Body of pancreas (tissue), 4 donors: Measurements from ENCODE around the gene KDF1. TPM values are rescaled to one million over a fixed set of nuclear protein-coding genes. Genes with fewer than 3 reads are reported as not detected.
"Not testable (repeated sequence)": the region's sequence is repeated elsewhere in the genome, so short reads cannot be mapped to it uniquely, and the experiment has no call there.

Experiments
- ATAC-seq: fragments of 150-250 bp; one replicate; pipeline ENCODE4 v1.9.1; 2016
- DNase-seq, 4 donors: peaks; one replicate each; pipeline ENCODE4 v3.0.0-alpha.2; 2019
- H3K27ac ChIP-seq, 4 donors: fragments of 200-600 bp; sonication (generic); 1 replicate in 3 of 4; 2 replicates in 1 of 4; pipeline versions ENCODE4 v1.5.1 to v1.6.1; 2016 to 2019; ENCODE audit warnings: mild to moderate bottlenecking in 1 of 4, mixed read lengths in 1 of 4, moderate library complexity in 1 of 4
- H3K27me3 ChIP-seq, 2 donors: fragments of 200-600 bp; sonication (generic); one replicate each; pipeline ENCODE4 v1.6.0; 2016; ENCODE audit warnings: mild to moderate bottlenecking in 1 of 2
- H3K36me3 ChIP-seq, 2 donors: fragments of 200-600 bp; sonication (generic); replicated peaks in 1 of 2; 2 replicates each; pipeline ENCODE4 v1.5.1; 2016; ENCODE audit warnings: low read depth in 2 of 2; ENCODE audit not compliant: insufficient read depth in 1 of 2
- H3K4me1 ChIP-seq: fragments of 200-600 bp; sonication (generic); one replicate; pipeline ENCODE4 v1.6.0; 2016
- H3K4me3 ChIP-seq, 2 donors: fragments of 200-600 bp; sonication (generic); 1 replicate in 1 of 2; 2 replicates in 1 of 2; pipeline ENCODE4 v1.5.1; 2016 to 2019
- H3K9me3 ChIP-seq, 3 donors: fragments of 200-600 bp; sonication (generic); 1 replicate in 2 of 3; 2 replicates in 1 of 3; pipeline ENCODE4 v1.5.1; 2016
- POLR2A ChIP-seq, 3 donors: fragments of 450-650 bp; IDR thresholded peaks; one replicate each; pipeline ENCODE4 v1.6.1; 2016; ENCODE audit warnings: antibody characterized with exemption in 3 of 3, mild to moderate bottlenecking in 2 of 3
- WGBS, 2 donors: methylation state at CpG; one replicate each; pipeline ENCODE4 v1.1.5; 2017; 5-methylcytosine and 5-hydroxymethylcytosine counted together
- intact Hi-C: fragments of 100-400 bp; cut with DNase I; formaldehyde crosslinking; loops from one replicate; pipeline ENCODE4 v1.15.1; 2023
- total RNA-seq, 2 donors: library from RNA; depleted of rRNA; stranded (reverse); fragments of >200 nt; gene quantifications; one replicate each; pipeline ENCODE4 v1.1.0, GENCODE V29; 2016
- TF ChIP-seq, protein P1 (sequence below), 7 experiments: fragments of 450-650 bp in 4 of 7; fragments of 200-600 bp in 3 of 7; sonication (generic) in 3 of 7; IDR thresholded peaks; one replicate each; pipeline ENCODE4 v1.5.1; 2016 to 2019; ENCODE audit warnings: antibody characterized with exemption in 7 of 7

The KDF1 gene
- total RNA-seq, 2 donors from 2014 or later, result 13.8 to 18.7 TPM

- Histone ChIP-seq H3K4me3 (no peak overlapping the region), H3K27ac (no peak overlapping the region), H3K27me3 (no peaks in the 10 kb centered on the region), H3K36me3 (no peaks in the 10 kb centered on the region), H3K4me1 (peaks cover 11% of the 10 kb centered on the region), H3K9me3 (no peaks in the 10 kb centered on the region)
- no peak for ATAC-seq
- intact Hi-C loops, result no loop called here
- TF ChIP-seq, protein P1, sequence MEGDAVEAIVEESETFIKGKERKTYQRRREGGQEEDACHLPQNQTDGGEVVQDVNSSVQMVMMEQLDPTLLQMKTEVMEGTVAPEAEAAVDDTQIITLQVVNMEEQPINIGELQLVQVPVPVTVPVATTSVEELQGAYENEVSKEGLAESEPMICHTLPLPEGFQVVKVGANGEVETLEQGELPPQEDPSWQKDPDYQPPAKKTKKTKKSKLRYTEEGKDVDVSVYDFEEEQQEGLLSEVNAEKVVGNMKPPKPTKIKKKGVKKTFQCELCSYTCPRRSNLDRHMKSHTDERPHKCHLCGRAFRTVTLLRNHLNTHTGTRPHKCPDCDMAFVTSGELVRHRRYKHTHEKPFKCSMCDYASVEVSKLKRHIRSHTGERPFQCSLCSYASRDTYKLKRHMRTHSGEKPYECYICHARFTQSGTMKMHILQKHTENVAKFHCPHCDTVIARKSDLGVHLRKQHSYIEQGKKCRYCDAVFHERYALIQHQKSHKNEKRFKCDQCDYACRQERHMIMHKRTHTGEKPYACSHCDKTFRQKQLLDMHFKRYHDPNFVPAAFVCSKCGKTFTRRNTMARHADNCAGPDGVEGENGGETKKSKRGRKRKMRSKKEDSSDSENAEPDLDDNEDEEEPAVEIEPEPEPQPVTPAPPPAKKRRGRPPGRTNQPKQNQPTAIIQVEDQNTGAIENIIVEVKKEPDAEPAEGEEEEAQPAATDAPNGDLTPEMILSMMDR (IDR thresholded peaks at IDR 0.05), result no peak
- TF ChIP-seq POLR2A (IDR thresholded peaks at IDR 0.05), result no peak
- peak in 2 of 4 donors; percentile 18 to 34 for DNase-seq
- WGBS, 2 donors, result 72 to 74% methylated on average over 6 to 8 of the region's 8 CpGs
These were observed 9.7 kb downstream of the KDF1 start for GRCh38 chr1:26950602-26951001.

- 72 to 88% methylated on average over 3 of the region's 3 CpGs for WGBS, 2 donors
- ATAC-seq, result no peak
These were observed 10.3 kb downstream of the KDF1 start for GRCh38 chr1:26949926-26950319.

GRCh38 chr1:26949266-26949925, 10.9 kb downstream of the KDF1 start:
- no peak overlapping the region for H3K4me3 ChIP-seq
- H3K36me3 ChIP-seq, result no peaks in the 10 kb centered on the region
- no peaks in the 10 kb centered on the region for H3K27me3 ChIP-seq
- WGBS, 2 donors, result 75 to 94% methylated on average over 1 of the region's 1 CpG
- TF ChIP-seq, protein P1 (IDR thresholded peaks at IDR 0.05), result no peak
- TF ChIP-seq POLR2A (IDR thresholded peaks at IDR 0.05), result no peak
- H3K9me3 ChIP-seq, result no peaks in the 10 kb centered on the region
- DNase-seq (no peak), ATAC-seq (no peak)
- peaks cover 18% of the 10 kb centered on the region for H3K4me1 ChIP-seq
- peak overlapping the region in 1 of 4 donors; percentile 7 for H3K27ac ChIP-seq
- intact Hi-C loops, result no loop called here

More at GRCh38 chr1:26949926-26950319, 10.3 kb downstream of the KDF1 start:
- H3K4me3 ChIP-seq, result no peak overlapping the region
- intact Hi-C loops, result no loop called here
- no peaks in the 10 kb centered on the region for H3K36me3 ChIP-seq
- TF ChIP-seq POLR2A (IDR thresholded peaks at IDR 0.05), result no peak
- TF ChIP-seq, protein P1 (IDR thresholded peaks at IDR 0.05), result no peak
- peak overlapping the region in 2 of 4 donors; percentile 7 for H3K27ac ChIP-seq
- no peaks in the 10 kb centered on the region for H3K9me3 ChIP-seq
- H3K4me1 ChIP-seq, result peaks cover 18% of the 10 kb centered on the region
- no peak for DNase-seq
- no peaks in the 10 kb centered on the region for H3K27me3 ChIP-seq

DNA sequence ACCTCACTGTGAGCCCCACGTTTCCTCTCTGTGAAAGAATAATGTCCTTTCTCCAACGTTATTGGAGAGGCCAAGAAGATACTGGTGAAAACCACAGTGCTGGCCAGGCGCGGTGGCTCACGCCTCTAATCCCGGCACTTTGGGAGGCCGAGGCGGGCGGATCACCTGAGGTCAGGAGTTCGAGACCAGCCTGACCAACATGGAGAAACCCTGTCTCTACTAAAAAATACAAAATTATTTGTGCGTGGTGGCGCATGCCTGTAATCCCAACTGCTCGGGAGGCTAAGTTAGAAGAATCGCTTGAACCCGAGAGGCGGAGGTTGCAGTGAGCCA, 11.6 kb downstream of the KDF1 start:
- H3K4me3 ChIP-seq, H3K36me3 ChIP-seq, intact Hi-C loops, H3K9me3 ChIP-seq, H3K27me3 ChIP-seq, ATAC-seq, DNase-seq: not testable (repeated sequence)
- Histone ChIP-seq H3K27ac (peak overlapping the region in 1 of 4 donors; percentile 1), H3K4me1 (peaks cover 18% of the 10 kb centered on the region)
- WGBS, 2 donors, result 77 to 88% methylated on average over 5 to 15 of the region's 16 CpGs

- no peaks in the 10 kb centered on the region for H3K27me3 ChIP-seq
- H3K4me1 ChIP-seq, result peaks cover 18% of the 10 kb centered on the region
- H3K9me3 ChIP-seq, result no peaks in the 10 kb centered on the region
- H3K27ac ChIP-seq, result peak overlapping the region in 3 of 4 donors; percentile 10 to 59 (median 52)
- 36 to 55% methylated on average over 2 to 4 of the region's 4 CpGs for WGBS, 2 donors
- peak in 2 of 4 donors; percentile 38 to 44 for DNase-seq
- intact Hi-C loops, result no loop called here
- H3K36me3 ChIP-seq, result peaks cover 11 to 20% of the 10 kb centered on the region in 2 donors
- no peak overlapping the region for H3K4me3 ChIP-seq
- ATAC-seq, result no peak
- no peak for TF ChIP-seq POLR2A (IDR thresholded peaks at IDR 0.05)
- TF ChIP-seq, protein P1 (IDR thresholded peaks at IDR 0.05), result no peak
These were observed 14.0 kb downstream of the KDF1 start for GRCh38 chr1:26946270-26946669.
